Measurements from ENCODE around the gene TMEM200C.
A peak's percentile ranks its signal among the peaks of the same experiment; 100 is the strongest.

TMEM200C gene

GRCh38 chr18:5841518-5841917, 53.8 kb downstream of the TMEM200C start:
- TF ChIP-seq EZH2phosphoT487 (IDR thresholded peaks at IDR 0.05; ENCODE audit: low read length) (no peak), EZH2 (optimal IDR thresholded peaks at IDR 0.05; ENCODE audit: low read depth, low read length) (no peak), CTCF (IDR thresholded peaks at IDR 0.05; ENCODE audit: low read length) (peak; percentile 10; the same call in 1 of the 2 replicates)
- Histone ChIP-seq H3K27ac (ENCODE audit: low read length) (no peak overlapping the region), H3K79me2 (ENCODE audit: low read length) (no peaks in the 10 kb centered on the region), H3K4me1 (ENCODE audit: low read length) (no peaks in the 10 kb centered on the region), H2AFZ (ENCODE audit: low read length) (no peak overlapping the region), H3K9me3 (replicated peaks; ENCODE audit: insufficient read depth, low read length) (no peaks in the 10 kb centered on the region), H3K9me2 (replicated peaks; ENCODE audit: insufficient read depth, low read length) (no peaks in the 10 kb centered on the region), H3K4me2 (ENCODE audit: low read depth, low read length) (no peak overlapping the region), H3K36me3 (replicated peaks; ENCODE audit: insufficient read depth, low read length) (no peaks in the 10 kb centered on the region), H3K9ac (ENCODE audit: low read length) (no peak overlapping the region), H3K4me3 (ENCODE audit: low read length) (no peak overlapping the region), H3K27me3 (replicated peaks; ENCODE audit: insufficient read depth, low read length) (no peaks in the 10 kb centered on the region), H3F3A (ENCODE audit: insufficient read depth, low read length) (no peaks in the 10 kb centered on the region), H4K20me1 (ENCODE audit: insufficient read depth, low read length) (no peaks in the 10 kb centered on the region)
- DNase-seq: no peak

- no peak overlapping the region for H2AFZ ChIP-seq (ENCODE audit: low read length)
- H3K4me3 ChIP-seq (ENCODE audit: low read length): no peak overlapping the region
- no peak for DNase-seq
- H3K9me2 ChIP-seq (replicated peaks; ENCODE audit: insufficient read depth, low read length): no peaks in the 10 kb centered on the region
- no peak overlapping the region for H3K9ac ChIP-seq (ENCODE audit: low read length)
- no peaks in the 10 kb centered on the region for H3F3A ChIP-seq (ENCODE audit: insufficient read depth, low read length)
- H3K4me1 ChIP-seq (ENCODE audit: low read length): no peaks in the 10 kb centered on the region
- H3K79me2 ChIP-seq (ENCODE audit: low read length): no peaks in the 10 kb centered on the region
- H3K4me2 ChIP-seq (ENCODE audit: low read depth, low read length): no peak overlapping the region
- TF ChIP-seq EZH2 (optimal IDR thresholded peaks at IDR 0.05; ENCODE audit: low read depth, low read length): no peak
- TF ChIP-seq CTCF (IDR thresholded peaks at IDR 0.05; ENCODE audit: low read length): no peak
- no peak for TF ChIP-seq EZH2phosphoT487 (IDR thresholded peaks at IDR 0.05; ENCODE audit: low read length)
- no peaks in the 10 kb centered on the region for H3K27me3 ChIP-seq (replicated peaks; ENCODE audit: insufficient read depth, low read length)
- no peak overlapping the region for H3K27ac ChIP-seq (ENCODE audit: low read length)
- H3K36me3 ChIP-seq (replicated peaks; ENCODE audit: insufficient read depth, low read length): no peaks in the 10 kb centered on the region
- H4K20me1 ChIP-seq (ENCODE audit: insufficient read depth, low read length): no peaks in the 10 kb centered on the region
- no peaks in the 10 kb centered on the region for H3K9me3 ChIP-seq (replicated peaks; ENCODE audit: insufficient read depth, low read length)
These were observed 54.8 kb downstream of the TMEM200C start for GRCh38 chr18:5840547-5840946.

- Histone ChIP-seq H3K9ac (ENCODE audit: low read length) (no peak overlapping the region), H3F3A (ENCODE audit: insufficient read depth, low read length) (no peaks in the 10 kb centered on the region), H3K4me2 (ENCODE audit: low read depth, low read length) (no peak overlapping the region), H2AFZ (ENCODE audit: low read length) (no peak overlapping the region), H3K9me3 (replicated peaks; ENCODE audit: insufficient read depth, low read length) (no peaks in the 10 kb centered on the region), H3K9me2 (replicated peaks; ENCODE audit: insufficient read depth, low read length) (no peaks in the 10 kb centered on the region), H3K4me1 (ENCODE audit: low read length) (no peaks in the 10 kb centered on the region), H3K27ac (ENCODE audit: low read length) (no peak overlapping the region), H3K4me3 (ENCODE audit: low read length) (no peak overlapping the region), H3K36me3 (replicated peaks; ENCODE audit: insufficient read depth, low read length) (no peaks in the 10 kb centered on the region), H4K20me1 (ENCODE audit: insufficient read depth, low read length) (no peaks in the 10 kb centered on the region), H3K27me3 (replicated peaks; ENCODE audit: insufficient read depth, low read length) (no peaks in the 10 kb centered on the region), H3K79me2 (ENCODE audit: low read length) (no peaks in the 10 kb centered on the region)
- no peak for TF ChIP-seq EZH2phosphoT487 (IDR thresholded peaks at IDR 0.05; ENCODE audit: low read length)
- TF ChIP-seq EZH2 (optimal IDR thresholded peaks at IDR 0.05; ENCODE audit: low read depth, low read length): no peak
- no peak for TF ChIP-seq CTCF (IDR thresholded peaks at IDR 0.05; ENCODE audit: low read length)
- DNase-seq: no peak
These were observed 55.3 kb downstream of the TMEM200C start for GRCh38 chr18:5840025-5840424.
